ENCODE results near the gene PSMB2. TPM values are rescaled to one million over a fixed set of nuclear protein-coding genes. Genes with fewer than 3 reads are reported as not detected.

Gene PSMB2
- total and polyA plus RNA-seq, 10 of the 15 experiments (the other 5 are each of a cell fraction or from before 2014, with no cell fraction given), result 71.7 to 299 (median 145) TPM

GRCh38 chr1:35555601-35556477 is 85.5 kb downstream of the PSMB2 start:
- CTCF ChIA-PET, result interaction anchor here (0.7 to 3.9 kb wide), 15 partner anchors 9 to 354 kb away, joined by 3 to 40 read pairs (median 5); no protein-coding TSS in a partner anchor
- Histone ChIP-seq H3K9me3 (replicated peaks; ENCODE audit: control insufficient read depth, insufficient read depth, low read length) (no peaks in the 10 kb centered on the region), H3K27me3 (replicated peaks in 1 of 2; ENCODE audit: control insufficient read depth in 2 of 2, insufficient read depth in 2 of 2, low read length in 1 of 2) (no peaks in the 10 kb centered on the region), H4K20me1 (ENCODE audit: control insufficient read depth, insufficient read depth) (no peaks in the 10 kb centered on the region), H3K36me3 (ENCODE audit: control insufficient read depth in 2 of 2, insufficient read depth in 2 of 2, low read length in 1 of 2) (peaks cover 0 to 5% of the 10 kb centered on the region in 2 experiments; a peak in 3 of 4 replicates), H3K4me2 (ENCODE audit: control insufficient read depth, insufficient read depth) (peak overlapping the region; percentile 90), H3K27ac (ENCODE audit: control insufficient read depth, insufficient read depth) (no peak overlapping the region), H3K4me3 (peak overlapping the region; percentile 67), H3K4me1 (ENCODE audit: control insufficient read depth, insufficient read depth, low read length) (peaks cover 10% of the 10 kb centered on the region), H3K9ac (ENCODE audit: control insufficient read depth, insufficient read depth, low read length) (no peak overlapping the region; the same call in 1 of the 2 replicates), H3K79me2 (ENCODE audit: control insufficient read depth, insufficient read depth, low read length) (peaks cover 44% of the 10 kb centered on the region), H2AFZ (ENCODE audit: control insufficient read depth, low read depth, low read length) (no peak overlapping the region)
- ATAC-seq (no peak), FAIRE-seq (peak; percentile 74), DNase-seq (ENCODE audit: low read depth, low spot score) (no peak)
- in situ Hi-C loops (cut with MboI), result no loop called here
- TF ChIP-seq GATAD2B (conservative IDR thresholded peaks at IDR 0.05; ENCODE audit: low read depth) (no peak), EP300 (IDR thresholded peaks at IDR 0.05; ENCODE audit: borderline replicate concordance in 1 of 2, control insufficient read depth in 1 of 2, low read depth in 2 of 2, low read length in 2 of 2) (no peak), CEBPB (IDR thresholded peaks at IDR 0.05; ENCODE audit: borderline replicate concordance in 1 of 2, low read depth in 2 of 2, low read length in 2 of 2) (no peak), RAD51 (IDR thresholded peaks at IDR 0.05) (no peak), EZH2 (IDR thresholded peaks at IDR 0.05; ENCODE audit: borderline replicate concordance, control insufficient read depth, low read depth, low read length) (no peak), USF1 (IDR thresholded peaks at IDR 0.05; ENCODE audit: borderline replicate concordance, extremely low read length, insufficient read depth, low read depth, low read length) (no peak), ZNF384 (IDR thresholded peaks at IDR 0.05; ENCODE audit: borderline replicate concordance, low read depth, low read length) (no peak), PKNOX1 (IDR thresholded peaks at IDR 0.05) (0 out of 2 replicates have a peak, but pooled peaks have one; percentile 18), MEF2A (IDR thresholded peaks at IDR 0.05; ENCODE audit: insufficient read depth, low read depth, low read length) (no peak)
- intact Hi-C loops (cut with micrococcal nuclease; ENCODE audit: unreplicated experiment), result loop anchor here (2.0 kb wide), 1 partner anchor 17 kb away; no protein-coding TSS in a partner anchor
- RAD21 ChIA-PET (ENCODE audit: unreplicated experiment), result interaction anchor here (1.0 to 4.6 kb wide), 8 partner anchors 9 to 160 kb away, joined by 3 to 35 read pairs (median 5); no protein-coding TSS in a partner anchor
- TSS peak; percentile 49 for BruUV-seq (replicated peaks)
- WGBS (ENCODE audit: insufficient coverage, insufficient replicate concordance, low lambda C conversion rate, missing lambda C conversion rate), result 82% methylated on average over 10 of the region's 10 CpGs
- SMC1A ChIA-PET (ENCODE audit: uncharacterized antibody, unreplicated experiment), result interaction anchor here (0.6 to 2.6 kb wide), 15 partner anchors 8 to 254 kb away, joined by 3 to 26 read pairs (median 6); partner anchors contain the start of gene CLSPN
- POLR2A ChIA-PET, result interaction anchor here (0.5 to 2.9 kb wide), 7 partner anchors 18 to 324 kb away, joined by 3 to 19 read pairs (median 6); partner anchors contain the start of gene CLSPN
